GM21367 (cell line): ENCODE measurements around the gene MIB2.
"Not testable (repeated sequence)": the region's sequence is repeated elsewhere in the genome, so short reads cannot be mapped to it uniquely, and the experiment has no call there.

Experiments used
- ATAC-seq: cut with Tn5 transposase; IDR thresholded peaks from one replicate; pipeline ENCODE4 v1.9.1; 2021; ENCODE audit not compliant: unreplicated experiment

The MIB2 gene

DNA sequence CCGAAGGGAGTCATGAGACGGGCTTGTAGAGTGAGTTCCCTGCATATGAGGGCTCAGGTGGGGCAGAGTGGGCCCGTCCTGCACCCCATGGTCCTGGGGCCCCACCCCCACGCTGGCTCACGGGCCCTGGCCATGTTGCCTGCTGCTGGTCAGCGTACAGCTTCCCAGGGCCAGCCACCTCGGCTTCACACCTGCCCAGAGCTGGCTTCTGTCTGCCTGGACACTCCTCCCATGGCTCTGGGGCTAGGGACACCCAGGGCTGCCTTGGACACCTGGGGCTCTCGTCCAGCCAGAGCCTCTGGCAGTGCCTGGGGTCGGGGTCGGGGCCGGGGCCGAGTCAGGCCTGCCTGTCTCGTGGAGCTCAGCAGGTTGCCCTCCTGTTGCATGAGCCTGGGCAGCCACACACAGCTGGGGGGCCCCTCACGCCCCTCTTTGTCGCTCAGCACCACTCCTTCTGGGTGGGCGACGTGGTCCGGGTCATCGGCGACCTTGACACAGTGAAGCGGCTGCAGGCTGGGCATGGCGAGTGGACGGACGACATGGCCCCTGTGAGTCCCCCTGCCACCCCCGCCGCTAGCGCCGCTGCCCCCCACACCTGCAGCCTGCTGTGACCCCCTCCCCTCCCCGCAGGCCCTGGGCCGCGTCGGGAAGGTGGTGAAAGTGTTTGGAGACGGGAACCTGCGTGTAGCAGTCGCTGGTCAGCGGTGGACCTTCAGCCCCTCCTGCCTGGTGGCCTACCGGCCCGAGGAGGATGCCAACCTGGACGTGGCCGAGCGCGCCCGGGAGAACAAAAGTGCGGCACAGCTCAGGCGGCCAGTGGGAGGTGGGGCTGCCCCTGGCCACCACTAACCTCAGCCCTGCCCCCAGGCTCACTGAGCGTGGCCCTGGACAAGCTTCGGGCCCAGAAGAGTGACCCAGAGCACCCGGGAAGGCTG lies 11.2 kb downstream of the MIB2 start:
- no peak for ATAC-seq

DNA sequence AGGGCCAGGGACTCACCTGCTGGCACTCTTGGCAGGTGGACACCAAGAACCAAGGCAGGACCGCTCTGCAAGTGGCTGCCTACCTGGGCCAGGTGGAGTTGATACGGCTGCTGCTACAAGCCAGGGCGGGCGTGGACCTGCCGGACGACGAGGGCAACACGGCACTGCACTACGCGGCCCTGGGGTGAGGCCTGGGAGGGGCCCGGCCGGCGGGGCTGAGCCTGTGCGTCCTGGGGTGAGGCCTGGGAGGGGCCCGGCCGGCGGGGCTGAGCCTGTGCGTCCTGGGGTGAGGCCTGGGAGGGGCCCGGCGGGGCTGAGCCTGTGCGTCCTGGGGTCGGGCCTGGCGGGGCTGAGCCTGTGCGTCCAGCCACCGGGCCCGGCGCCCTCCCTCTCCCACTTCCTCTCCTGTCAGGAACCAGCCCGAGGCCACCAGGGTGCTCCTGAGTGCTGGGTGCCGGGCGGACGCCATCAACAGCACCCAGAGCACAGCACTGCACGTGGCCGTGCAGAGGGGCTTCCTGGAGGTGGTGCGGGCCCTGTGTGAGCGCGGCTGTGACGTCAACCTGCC lies 12.0 kb downstream of the MIB2 start:
- ATAC-seq: no peak

DNA sequence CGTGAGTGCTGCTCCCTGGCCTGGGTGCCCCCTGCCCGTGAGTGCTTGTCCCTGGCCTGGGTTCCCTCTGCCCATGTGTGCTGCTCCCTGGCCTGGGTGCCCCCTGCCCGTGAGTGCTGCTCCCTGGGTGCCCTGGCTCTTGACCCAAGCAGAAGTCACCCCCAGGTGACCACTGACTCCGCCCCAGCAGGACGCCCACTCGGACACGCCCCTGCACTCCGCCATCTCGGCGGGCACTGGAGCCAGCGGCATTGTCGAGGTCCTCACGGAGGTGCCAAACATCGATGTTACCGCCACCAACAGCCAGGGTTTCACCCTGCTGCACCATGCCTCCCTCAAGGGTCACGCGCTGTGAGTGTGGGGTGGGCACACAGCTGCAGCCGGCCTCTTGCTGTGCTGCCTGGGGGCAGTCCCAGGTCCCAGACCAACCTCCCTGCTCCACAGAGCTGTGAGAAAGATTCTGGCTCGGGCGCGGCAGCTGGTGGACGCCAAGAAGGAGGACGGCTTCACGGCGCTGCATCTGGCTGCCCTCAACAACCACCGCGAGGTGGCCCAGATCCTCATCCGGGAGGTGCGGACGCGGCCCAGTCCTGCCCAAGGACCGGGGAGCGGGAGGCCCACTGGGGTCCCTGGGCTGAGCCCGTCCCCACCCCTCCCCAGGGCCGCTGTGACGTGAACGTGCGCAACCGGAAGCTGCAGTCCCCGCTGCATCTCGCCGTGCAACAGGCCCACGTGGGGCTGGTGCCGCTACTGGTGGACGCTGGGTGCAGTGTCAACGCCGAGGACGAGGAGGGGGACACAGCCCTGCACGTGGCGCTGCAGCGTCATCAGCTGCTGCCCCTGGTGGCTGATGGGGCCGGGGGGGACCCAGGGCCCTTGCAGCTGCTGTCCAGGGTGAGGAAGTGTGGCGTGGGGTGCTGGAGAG lies 12.8 kb downstream of the MIB2 start:
- no peak for ATAC-seq

DNA sequence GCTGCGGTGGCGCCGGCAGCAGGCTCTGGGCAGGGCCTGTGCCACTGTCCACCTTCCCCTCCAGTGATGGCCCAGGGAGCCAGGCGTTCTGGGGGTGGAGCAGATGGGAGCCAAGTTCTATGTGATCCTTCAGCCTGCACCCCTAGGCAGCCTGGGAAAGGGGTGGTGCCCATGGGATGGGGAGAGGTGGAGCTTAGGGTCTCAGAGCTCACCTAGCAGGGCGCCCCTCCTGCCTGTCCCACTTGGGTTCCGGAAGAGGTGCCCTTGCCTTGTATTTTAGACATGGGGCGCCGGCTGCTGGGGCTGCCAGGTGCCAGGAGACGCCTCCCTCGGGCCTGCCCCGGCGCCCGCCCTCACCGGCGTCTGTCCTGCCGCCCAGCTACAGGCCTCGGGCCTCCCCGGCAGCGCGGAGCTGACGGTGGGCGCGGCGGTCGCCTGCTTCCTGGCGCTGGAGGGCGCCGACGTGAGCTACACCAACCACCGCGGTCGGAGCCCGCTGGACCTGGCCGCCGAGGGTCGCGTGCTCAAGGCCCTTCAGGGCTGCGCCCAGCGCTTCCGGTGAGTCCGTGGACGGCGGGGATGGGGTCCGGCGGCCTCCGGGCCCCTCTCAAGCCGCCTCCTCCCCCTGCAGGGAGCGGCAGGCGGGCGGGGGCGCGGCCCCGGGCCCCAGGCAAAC lies 13.6 kb downstream of the MIB2 start:
- no peak for ATAC-seq

DNA sequence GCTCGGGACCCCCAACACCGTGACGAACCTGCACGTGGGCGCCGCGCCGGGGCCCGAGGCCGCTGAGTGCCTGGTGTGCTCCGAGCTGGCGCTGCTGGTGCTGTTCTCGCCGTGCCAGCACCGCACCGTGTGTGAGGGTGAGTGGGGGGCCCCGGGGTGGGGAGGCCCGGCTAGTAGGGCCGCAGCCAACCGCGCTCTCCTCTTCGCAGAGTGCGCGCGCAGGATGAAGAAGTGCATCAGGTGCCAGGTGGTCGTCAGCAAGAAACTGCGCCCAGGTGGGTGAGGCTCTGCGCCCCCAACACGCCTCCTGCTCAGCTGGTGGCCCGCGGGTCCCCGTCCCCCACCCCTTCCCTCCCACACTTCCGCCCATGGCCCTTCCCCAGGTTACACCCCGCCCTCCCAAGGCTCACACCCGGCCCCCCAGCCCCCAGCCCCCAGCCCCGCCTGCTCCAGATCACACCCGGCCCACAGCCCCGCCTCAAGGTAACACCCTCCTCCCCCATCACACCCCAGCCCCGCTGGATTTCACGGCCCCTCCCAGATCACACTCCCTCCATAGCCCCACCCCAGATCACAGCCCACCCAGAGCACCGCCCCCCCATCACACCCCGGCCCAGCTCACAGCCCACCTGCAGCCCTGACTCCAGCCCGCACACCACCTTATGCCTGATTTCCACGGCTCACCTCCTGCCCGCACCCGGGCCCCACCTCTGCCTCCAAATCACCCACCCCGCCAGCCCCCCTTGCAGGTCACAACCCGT lies 14.3 kb downstream of the MIB2 start:
- ATAC-seq: no peak

DNA sequence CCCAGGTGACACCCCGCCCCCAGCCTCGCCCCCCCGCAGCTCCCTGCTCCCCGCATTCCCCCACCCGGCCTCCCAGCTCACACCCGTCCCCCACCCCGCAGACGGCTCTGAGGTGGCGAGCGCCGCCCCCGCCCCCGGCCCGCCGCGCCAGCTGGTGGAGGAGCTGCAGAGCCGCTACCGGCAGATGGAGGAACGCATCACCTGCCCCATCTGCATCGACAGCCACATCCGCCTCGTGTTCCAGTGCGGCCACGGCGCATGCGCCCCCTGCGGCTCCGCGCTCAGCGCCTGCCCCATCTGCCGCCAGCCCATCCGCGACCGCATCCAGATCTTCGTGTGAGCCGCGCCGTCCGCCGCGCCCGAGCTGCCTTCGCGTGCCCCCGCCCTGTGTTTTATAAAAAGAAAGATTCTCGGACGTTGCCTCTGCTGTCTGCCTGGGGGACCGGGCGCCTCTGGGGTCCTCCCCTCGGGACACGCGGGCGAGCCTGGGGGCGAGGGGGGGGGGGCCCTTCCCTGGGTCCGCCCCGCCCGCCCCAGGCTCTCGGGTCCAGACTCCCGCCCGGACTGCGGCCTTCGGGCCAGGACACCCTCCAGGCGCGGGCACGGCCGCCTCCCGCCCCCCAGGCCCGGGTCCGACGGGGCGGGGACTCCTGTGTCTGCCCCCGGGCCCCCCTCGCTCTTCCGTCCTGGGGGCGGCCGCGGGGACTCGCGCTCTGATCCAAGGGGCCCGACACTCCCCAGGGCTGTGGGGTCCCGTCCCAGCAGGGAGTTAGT lies 15.1 kb downstream of the MIB2 start:
- ATAC-seq: no peak

DNA sequence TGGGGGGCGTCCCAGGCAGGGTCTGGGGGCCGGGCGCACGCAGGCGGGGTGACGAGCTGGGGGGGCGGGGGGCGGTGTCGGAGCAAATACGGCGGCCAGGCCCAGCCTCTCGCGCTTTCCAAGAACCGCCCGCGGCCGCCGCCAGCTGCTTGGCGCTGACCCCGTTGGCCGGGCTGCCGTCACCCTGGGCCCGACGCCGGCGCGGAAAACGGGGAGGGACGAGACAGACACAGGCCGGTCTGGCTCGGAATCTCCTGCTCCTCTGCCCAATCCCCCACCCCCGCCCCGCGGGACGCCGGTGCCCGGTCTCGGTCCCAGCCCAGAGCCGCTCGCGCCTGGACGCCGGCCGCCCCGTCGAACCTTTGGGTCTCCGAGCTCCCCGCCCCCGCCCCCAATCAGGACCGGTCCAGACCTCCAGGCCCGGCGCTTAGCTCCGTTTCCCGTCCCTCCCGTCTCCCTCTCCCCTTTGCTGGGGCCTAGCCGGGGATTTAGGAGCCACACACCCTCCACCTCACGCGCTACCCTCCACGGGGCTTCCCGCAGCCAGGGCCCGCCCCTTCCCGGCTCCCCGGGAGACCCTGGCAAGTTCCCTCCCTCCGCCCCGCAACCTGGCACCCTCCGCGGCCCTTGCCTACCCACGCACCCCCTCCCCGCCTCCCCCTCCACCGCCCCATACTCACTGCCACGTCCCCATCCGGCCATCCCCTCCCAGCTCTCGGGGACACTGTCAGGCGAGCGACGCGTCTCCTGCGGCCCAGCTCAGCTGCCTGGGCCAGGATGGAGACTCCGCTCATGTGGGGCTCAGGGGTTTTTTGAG lies 15.9 kb downstream of the MIB2 start:
- no peak for ATAC-seq

DNA sequence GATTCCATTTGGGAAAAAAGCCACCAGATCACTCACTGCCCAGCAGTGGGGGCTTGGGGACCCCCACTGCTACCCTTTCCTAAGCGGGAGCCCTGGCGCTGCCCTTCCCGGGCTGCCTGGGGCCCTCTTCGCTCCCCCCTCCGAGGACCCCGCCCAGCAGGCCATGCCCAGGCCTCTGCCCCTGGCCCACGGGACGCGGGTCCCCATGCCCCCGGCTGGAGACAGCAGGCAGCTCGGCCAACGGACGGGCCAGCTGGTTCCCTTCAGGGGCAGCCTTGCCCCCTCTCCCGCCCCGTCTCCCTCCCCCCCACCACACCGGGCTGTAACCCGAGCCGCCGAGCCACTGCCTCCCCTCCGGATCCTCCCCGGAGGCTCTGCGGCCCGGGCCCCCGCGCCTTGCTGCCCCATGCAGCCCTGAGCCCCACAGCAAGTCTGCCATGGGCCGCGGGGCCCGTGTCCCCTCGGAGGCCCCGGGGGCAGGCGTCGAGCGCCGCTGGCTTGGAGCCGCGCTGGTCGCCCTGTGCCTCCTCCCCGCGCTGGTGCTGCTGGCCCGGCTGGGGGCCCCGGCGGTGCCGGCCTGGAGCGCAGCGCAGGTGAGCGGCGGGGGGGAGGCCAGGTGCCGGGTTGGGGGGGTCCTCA lies 16.6 kb downstream of the MIB2 start, which contains the start of gene MMP23B:
Gene MMP23B (plus strand): TSS at position 392 of the 639 bp plus-strand sequence. CDS start 46 bp downstream, at position 438.
- no peak for ATAC-seq

DNA sequence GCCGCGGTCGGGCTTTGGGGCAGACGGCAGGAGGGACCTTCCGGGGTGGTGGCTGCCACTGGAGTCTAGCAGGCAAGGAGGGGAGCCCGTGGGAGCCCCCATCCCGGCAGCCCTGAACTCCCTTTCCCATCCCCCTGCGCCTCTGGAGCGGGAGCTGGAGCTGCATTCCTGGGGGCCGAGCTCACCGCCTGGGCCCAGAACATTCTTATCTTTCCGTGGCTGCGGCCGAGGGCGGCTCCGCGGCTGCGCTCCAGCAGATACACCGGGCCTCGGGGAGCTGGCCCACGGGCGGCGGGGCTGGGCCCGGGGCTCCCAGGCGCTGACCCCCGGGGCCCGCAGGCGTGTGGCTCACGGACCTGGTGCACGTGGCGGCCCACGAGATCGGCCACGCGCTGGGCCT lies 18.1 kb downstream of the MIB2 start:
- not testable (repeated sequence) for ATAC-seq

DNA sequence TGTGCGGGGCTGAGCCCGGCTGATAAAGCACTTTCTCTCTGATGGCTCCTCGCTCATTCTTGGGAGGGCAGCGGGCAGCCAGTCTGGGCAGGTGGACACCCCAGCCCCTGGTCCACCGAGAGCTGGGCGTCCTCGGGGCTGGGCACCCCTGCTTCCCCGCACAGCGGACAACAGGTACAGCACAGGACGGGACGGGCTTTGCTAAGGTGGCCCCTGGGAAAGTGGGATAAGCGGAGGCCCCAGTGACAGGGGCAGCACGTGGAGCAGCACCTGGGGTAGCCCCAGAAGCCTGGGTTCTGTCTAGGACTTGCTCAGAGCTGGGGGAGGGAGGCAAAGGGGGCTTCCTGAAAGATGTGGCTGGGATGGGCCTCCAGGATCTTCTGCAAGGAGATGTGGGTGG lies 19.3 kb downstream of the MIB2 start:
- not testable (repeated sequence) for ATAC-seq

DNA sequence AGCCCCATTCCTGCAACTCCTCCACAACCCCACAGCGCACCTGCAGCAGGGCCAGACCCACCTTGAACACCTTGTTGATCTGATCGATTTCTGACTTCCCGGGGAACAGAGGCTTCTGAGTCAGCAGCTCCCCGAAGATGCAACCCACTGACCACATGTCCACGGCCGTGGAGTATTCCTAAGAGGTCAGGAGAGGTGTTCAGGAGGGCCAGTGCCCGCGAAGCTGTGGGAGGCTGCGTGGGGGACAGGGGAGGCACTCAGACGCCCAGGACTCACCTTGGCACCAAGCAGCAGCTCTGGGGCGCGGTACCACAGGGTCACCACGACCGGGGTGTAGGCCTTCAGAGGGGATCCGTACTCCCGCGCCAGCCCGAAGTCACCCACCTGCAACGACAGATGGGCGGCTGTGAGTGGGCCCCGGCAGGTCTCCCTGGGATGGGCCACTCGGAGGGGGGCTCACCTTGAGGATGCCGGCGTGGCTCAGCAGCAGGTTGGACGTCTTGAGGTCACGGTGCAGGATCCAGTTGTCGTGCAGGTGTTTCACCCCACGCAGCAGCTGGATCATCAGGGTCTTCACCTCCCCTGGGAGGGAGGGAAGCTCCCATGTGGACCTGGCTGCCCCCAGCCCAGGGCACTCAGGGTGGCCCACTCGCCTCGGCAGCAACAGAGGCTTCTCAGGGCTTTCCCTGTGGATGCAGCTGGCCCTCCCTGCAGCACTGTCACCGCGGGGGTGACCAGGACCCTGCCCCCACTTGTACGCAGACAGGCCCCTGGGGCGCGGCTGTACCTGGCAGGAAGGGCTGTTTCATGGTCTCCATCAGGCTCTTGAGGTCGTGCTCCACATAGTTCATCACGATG lies 21.6 kb downstream of the MIB2 start:
- ATAC-seq: not testable (repeated sequence)

DNA sequence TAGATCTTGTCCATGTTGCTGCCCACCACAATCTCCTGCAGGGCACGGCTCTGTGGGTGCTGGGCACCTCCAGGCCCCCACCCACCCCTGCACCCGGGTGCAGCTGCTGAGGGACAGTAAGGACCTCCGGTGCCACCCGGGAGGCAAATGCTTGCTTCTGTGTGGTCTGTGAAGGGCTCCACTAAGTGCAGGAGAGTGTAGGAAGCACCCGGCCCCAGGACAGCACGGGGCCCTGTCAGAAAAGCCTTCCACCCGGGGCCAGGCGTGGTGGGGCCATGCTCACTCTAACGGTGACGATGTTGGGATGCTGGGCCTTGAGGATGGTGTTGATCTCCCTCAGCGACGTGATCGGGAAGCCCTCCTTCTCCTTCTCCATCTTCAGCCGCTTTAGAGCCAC lies 22.2 kb downstream of the MIB2 start:
- not testable (repeated sequence) for ATAC-seq

DNA sequence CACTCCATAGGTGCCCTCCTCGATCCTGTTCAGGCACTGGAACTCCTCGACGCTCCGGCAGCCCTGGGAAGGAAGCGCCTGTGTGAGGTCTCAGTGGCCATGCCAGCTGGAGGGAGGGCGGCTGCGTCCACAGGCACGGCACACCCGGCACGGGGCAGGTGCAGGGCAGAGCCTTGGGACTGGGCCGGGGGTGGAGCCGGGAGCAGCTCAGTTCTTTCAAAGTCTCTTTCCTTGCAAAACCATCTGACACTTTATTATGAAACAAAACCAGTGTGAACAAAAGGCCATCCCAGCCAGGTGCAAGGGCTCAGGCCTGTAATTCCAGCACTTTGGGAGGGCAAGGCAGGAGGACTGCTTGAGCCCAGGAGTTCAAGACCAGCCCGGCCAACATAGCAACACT lies 23.2 kb downstream of the MIB2 start:
- ATAC-seq: not testable (repeated sequence)

DNA sequence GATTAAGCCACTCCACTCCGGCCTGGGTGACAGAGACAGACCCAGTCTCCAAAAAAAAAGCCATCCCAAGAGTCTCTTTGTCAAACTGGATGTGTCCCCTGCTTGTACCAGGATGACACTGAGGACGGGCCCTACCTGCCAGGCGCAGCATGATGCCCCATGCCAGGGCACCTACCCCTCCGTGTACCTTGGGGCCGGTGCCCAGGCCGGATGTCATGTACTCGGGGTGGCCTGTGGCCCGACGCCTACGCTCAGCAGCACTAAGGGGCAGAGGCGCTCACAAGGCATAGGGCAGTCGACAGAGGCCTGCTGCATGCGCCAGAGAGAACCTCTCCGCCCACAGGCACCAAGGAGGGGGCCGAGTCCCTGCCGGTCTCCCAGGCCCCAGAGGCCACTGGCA lies 24.1 kb downstream of the MIB2 start:
- not testable (repeated sequence) for ATAC-seq

DNA sequence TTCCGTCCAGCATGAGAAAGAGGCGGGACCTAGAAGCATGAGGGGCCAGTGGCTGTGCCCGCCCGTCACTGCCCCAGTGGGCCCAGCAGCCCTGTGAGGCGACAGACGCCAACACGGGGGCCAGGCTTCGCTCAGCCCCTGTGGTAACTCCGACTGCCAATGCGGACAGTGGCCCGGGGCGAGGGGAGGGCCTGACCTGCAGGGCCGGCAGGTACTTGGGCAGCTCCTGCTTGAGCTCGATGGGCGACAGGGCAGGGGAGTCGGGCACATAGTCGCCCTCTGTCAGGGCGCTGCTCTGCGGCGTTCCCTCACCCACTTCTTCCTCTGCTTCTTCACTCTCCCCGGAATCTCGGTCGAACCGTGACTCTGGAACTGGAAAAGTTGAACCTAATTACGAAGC lies 24.8 kb downstream of the MIB2 start:
- ATAC-seq: not testable (repeated sequence)

DNA sequence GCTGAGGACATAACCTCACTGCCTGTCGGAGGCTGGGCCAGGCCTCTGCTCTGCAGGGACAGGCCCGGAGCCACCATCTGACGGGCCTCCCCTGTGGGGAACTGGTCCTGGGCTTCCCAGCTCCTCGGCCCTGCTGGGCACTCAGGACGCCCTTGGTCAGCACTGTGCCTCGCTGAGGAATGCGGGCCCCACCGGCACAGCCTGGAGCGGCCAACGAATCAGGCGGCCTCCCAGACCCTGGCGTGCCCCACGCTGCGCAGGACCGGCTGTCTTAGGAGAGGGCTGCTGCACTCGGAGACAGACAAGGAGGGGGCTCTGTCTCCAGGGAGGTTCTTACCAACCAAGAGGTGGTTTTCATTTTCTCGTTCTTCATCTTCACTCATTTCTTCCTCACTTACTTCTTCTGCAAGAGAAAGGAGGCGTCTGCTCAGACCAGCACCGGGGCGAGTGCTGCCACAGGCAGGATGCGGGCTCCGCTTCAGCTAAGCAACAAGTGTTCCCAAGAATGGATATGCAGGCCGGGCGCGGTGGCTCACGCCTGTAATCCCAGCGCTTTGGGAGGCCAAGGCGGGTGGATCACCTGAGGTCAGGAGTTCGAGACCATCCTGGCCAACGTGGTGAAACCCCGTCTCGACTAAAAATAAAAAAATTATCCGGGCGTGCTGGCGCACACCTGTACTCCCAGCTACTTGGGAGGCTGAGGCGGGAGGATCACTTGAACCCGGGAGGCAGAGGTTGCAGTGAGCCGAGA lies 25.6 kb downstream of the MIB2 start:
- not testable (repeated sequence) for ATAC-seq
